GM12864 (cell line): ENCODE data around the gene BANP.
"Not testable (repeated sequence)": the region's sequence is repeated elsewhere in the genome, so short reads cannot be mapped to it uniquely, and the experiment has no call there.

Experiments used
- DNase-seq: peaks from one replicate; pipeline ENCODE4 v3.0.0-alpha.2; 2011; ENCODE audit warnings: low read depth
- H3K4me3 ChIP-seq: 2 replicates; pipeline ENCODE4 v1.5.1; 2011; ENCODE audit warnings: mild to moderate bottlenecking, low read depth, low read length, control low read depth
- CTCF ChIP-seq: IDR thresholded peaks from 2 replicates; pipeline ENCODE4 v1.5.1; 2011; ENCODE audit warnings: low read depth, mild to moderate bottlenecking, moderate library complexity, low read length, control low read depth, inconsistent platforms; ENCODE audit errors: missing control alignments

The BANP gene

GRCh38 chr16:87931504-87931903 lies 19.7 kb upstream of the BANP start:
- no peak for DNase-seq
- H3K4me3 ChIP-seq = no peak overlapping the region
- no peak for TF ChIP-seq CTCF

GRCh38 chr16:87932475-87933139 lies 18.6 kb upstream of the BANP start:
- H3K4me3 ChIP-seq, DNase-seq: not testable (repeated sequence)

- H3K4me3 ChIP-seq = no peak overlapping the region
- no peak for DNase-seq
- no peak for TF ChIP-seq CTCF
Measured at GRCh38 chr16:87933140-87933495, 18.1 kb upstream of the BANP start.

- H3K4me3 ChIP-seq, DNase-seq: not testable (repeated sequence)
Measured at GRCh38 chr16:87934752-87935425, 16.3 kb upstream of the BANP start.

GRCh38 chr16:87936016-87936374 lies 15.2 kb upstream of the BANP start:
- not testable (repeated sequence) for H3K4me3 ChIP-seq, DNase-seq

GRCh38 chr16:87936375-87937230 lies 14.6 kb upstream of the BANP start, which contains the start of gene CA5A:
Gene CA5A (minus strand): TSS chr16:87936529. CDS start chr16:87936450, 79 bp downstream.
- TF ChIP-seq CTCF = no peak
- H3K4me3 ChIP-seq = no peak within 1 kb of the TSS
- DNase-seq = no peak

GRCh38 chr16:87937231-87937542 lies 14.0 kb upstream of the BANP start:
- not testable (repeated sequence) for H3K4me3 ChIP-seq, DNase-seq

GRCh38 chr16:87938412-87938949 lies 12.8 kb upstream of the BANP start:
- H3K4me3 ChIP-seq = no peak overlapping the region
- DNase-seq = no peak
- no peak for TF ChIP-seq CTCF
